GM20000 (cell line): ENCODE results near the gene UVRAG.

ENCODE experiments used
- DNase-seq: peaks from one replicate; pipeline ENCODE4 v3.0.0; 2012; ENCODE audit warnings: low spot score
- TF ChIP-seq, protein P1 (sequence below): IDR thresholded peaks from 2 replicates; pipeline ENCODE4 v1.5.1; 2012; ENCODE audit warnings: mild to moderate bottlenecking, control low read depth; ENCODE audit errors: extremely low read depth, missing control alignments

Gene UVRAG

DNA sequence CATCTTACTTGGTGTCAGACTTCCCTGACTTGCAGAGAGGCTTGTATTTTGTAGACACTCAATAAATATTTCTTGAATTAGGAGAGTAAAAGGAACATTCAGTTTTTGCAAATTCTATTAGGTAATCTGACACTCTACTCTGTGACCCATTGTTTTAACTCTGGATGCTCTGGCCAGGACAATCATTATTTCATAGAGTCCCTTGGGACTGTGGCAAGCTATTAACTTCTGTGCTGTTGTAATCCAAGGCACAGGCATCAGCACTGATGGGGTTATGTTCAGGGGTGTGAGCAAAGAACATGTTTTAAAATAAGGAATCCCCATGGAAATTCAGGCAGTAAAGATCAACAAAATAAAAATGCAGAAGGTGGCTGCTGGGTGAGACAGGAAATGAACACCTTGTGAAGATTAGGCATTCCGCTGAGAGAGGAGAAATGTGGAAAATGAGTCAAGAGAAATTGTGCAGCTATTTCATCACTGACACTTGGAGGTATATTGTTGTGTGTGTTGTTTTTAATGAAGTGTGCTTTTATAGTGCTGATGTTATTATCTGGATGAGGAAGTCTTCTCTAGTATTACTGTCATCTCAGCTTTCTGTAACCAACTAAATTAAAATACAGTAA lies 216.1 kb downstream of the UVRAG start:
- DNase-seq, result no peak
- TF ChIP-seq, protein P1, sequence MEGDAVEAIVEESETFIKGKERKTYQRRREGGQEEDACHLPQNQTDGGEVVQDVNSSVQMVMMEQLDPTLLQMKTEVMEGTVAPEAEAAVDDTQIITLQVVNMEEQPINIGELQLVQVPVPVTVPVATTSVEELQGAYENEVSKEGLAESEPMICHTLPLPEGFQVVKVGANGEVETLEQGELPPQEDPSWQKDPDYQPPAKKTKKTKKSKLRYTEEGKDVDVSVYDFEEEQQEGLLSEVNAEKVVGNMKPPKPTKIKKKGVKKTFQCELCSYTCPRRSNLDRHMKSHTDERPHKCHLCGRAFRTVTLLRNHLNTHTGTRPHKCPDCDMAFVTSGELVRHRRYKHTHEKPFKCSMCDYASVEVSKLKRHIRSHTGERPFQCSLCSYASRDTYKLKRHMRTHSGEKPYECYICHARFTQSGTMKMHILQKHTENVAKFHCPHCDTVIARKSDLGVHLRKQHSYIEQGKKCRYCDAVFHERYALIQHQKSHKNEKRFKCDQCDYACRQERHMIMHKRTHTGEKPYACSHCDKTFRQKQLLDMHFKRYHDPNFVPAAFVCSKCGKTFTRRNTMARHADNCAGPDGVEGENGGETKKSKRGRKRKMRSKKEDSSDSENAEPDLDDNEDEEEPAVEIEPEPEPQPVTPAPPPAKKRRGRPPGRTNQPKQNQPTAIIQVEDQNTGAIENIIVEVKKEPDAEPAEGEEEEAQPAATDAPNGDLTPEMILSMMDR, result no peak

DNA sequence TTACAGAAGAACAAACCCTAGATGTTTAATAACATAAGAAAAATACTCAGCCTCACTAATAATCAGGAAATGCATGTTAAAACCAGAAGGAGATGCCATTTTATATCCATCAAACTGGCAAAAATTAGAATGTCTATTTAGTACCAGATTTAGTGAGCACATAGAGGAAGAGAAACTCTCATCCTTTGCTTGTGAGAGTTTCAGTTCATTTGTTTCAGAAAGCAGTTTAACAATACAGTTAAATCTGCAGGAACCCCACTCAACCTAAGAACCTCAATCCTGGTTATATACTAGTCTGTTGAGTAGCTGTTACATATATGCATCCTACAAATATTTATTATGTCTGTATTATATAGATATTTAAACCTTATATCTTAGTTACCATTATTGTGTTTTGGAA lies 218.7 kb downstream of the UVRAG start:
- TF ChIP-seq, protein P1, result no peak
- DNase-seq, result no peak

DNA sequence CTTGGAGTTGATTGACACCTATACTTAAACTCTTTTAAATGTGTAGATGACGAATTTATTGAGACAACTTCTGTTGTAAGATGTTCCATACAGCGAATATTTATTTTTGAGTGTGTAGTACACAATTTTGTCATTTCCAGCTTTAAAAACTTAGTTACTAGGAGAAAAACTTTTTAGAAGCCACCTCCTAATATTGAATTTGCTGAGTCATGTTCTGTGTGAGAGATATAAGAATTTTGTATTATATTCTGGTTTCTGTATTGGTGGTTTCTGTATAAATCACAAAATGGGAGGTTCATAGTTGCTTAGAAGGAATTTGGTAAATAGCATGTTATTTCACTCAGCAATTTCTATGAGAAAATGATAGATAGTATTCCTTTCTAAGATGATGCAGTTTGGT lies 220.0 kb downstream of the UVRAG start:
- TF ChIP-seq, protein P1, result no peak
- no peak for DNase-seq

DNA sequence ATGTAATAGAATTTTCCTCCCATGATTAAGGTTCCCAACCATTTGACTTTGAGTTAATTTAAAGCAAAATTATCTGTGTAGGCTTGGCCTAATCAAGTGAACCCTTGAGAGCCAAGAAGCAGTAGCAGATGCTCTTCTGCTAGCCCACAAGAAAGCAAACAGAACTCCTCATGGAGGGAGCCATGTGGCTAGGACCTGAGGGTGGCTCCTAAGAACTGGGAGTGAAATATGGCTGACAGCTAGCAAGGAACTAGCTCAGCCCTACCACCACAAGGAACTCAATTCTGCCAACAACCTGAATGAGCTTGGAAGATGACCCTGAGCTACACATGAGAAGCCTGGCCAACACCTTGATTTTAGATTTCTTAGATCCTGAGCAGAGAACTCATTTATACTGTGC lies 223.6 kb downstream of the UVRAG start:
- TF ChIP-seq, protein P1, result no peak
- no peak for DNase-seq

DNA sequence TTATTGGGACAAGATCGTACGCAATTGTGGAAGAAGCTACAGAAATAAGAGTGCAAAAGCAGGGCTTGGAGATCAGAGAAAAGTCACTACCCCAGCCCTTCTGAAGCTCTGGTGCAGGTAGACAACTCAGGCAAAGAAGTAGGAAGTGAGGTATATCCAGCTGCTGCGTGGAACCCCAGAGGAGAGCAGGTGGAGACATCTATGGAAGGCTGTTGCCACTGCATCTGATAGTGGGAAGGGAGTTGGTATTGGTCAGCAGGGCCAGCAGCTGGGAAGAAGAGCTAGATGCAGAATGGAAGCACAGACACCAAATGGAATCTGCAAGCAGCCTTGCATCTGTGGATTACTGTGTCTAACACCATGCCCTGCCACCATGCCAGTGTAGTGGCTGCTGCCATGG lies 226.2 kb downstream of the UVRAG start:
- TF ChIP-seq, protein P1, result no peak
- no peak for DNase-seq

DNA sequence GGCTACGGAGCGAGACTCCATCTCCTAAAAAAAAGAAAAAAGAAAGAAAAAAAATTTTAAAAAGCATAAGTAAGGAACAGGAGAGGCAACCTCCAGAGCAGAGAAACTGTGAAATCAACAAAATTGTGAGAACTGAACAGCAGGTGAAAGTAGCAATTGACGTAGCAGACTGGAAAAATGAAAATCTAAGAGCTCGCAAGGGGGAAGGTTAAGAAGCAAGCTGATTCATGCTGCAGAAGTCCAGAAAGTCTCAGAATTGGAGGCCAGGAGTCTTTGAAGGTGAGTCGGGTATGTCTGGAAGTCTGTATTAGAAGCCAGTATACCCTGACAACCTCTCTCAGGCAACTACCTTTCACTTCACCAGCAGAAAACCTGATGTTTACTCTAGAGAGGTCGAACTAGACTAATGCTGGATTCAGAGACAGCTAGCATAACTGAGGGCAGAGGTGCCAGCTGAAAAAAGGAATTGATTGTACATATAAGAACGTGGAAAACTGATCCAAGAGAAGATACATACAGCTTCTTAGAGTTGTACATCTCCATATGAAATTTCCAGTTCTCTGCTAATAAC lies 229.8 kb downstream of the UVRAG start:
- DNase-seq, result no peak
- TF ChIP-seq, protein P1, result no peak

DNA sequence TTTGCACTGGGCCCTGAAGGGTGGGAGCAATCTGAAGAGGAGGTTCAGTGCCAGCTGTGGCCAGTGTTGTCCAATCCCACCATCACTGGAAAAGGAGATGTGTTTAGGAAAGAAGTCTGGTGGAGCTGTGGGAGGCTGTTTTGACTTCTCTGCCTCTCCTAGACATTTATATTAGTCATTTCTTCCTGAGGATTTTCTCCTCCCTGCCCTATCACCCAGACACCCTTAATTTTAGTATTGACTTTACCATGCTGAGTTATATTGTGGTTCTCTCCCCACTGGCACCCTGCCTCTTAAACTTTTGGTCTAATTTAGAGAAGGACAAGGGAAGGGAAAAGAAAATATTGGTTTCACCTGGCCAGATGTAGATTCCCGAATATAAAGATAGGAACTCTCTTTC lies 232.2 kb downstream of the UVRAG start:
- TF ChIP-seq, protein P1, result no peak
- no peak for DNase-seq
